SU-DHL-6 (cell line): ENCODE results near the gene EIF3J.

Experiments used
- EZH2phosphoT487 ChIP-seq: fragments of 200-600 bp; sonication (generic), shearing (Covaris generic); conservative IDR thresholded peaks from 2 replicates; pipeline ENCODE4 v1.6.1; 2018; ENCODE audit warnings: mild to moderate bottlenecking, antibody characterized with exemption, low read length, moderate library complexity, mixed read lengths
- TF ChIP-seq, protein P1 (sequence below): fragments of 200-600 bp; sonication (generic); IDR thresholded peaks from one replicate; pipeline ENCODE4 v1.5.1; 2017; ENCODE audit warnings: antibody characterized with exemption, mild to moderate bottlenecking, low read length, moderate library complexity; ENCODE audit not compliant: insufficient read depth, poor library complexity, severe bottlenecking

DNA sequence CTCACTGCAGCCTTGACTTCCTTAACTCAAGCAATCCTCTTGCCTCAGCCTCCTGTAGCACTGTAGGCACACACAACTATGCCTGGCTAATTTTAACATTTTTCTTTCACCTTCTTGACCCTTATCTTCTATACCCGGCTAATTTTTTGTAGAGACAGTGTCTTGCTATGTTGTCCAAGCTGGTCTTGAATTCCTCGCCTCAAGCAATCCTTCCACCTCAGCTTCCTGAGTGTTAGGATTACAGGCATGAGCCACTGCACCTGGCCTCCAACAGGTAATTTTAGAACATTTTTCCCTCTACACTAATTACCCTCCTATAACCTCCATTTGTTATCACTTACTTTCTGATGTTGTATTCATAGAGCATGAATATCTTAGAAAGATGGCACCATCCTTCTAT lies 66.2 kb downstream of the EIF3J start:
- TF ChIP-seq, protein P1, sequence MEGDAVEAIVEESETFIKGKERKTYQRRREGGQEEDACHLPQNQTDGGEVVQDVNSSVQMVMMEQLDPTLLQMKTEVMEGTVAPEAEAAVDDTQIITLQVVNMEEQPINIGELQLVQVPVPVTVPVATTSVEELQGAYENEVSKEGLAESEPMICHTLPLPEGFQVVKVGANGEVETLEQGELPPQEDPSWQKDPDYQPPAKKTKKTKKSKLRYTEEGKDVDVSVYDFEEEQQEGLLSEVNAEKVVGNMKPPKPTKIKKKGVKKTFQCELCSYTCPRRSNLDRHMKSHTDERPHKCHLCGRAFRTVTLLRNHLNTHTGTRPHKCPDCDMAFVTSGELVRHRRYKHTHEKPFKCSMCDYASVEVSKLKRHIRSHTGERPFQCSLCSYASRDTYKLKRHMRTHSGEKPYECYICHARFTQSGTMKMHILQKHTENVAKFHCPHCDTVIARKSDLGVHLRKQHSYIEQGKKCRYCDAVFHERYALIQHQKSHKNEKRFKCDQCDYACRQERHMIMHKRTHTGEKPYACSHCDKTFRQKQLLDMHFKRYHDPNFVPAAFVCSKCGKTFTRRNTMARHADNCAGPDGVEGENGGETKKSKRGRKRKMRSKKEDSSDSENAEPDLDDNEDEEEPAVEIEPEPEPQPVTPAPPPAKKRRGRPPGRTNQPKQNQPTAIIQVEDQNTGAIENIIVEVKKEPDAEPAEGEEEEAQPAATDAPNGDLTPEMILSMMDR: no peak
- TF ChIP-seq EZH2phosphoT487: no peak
